Psoas muscle (tissue), 8 donors: ENCODE data around the gene FBXL7. TPM values are rescaled to one million over a fixed set of nuclear protein-coding genes. Genes with fewer than 3 reads are reported as not detected.

ENCODE experiments used
- ATAC-seq, 4 donors: fragments of 200-7000 bp; cut with Tn5 transposase; one replicate each; pipeline ENCODE4 v1.9.1; 2020; ENCODE audit warnings: moderate library complexity in 3 of 4, mild to moderate bottlenecking in 2 of 4
- DNase-seq, 2 donors: peaks; one replicate each; pipeline ENCODE4 v3.0.0-alpha.2; 2020
- H3K27ac ChIP-seq: fragments of 200-600 bp; one replicate; pipeline ENCODE4 v1.8.0; 2022
- H3K27me3 ChIP-seq, 3 donors: fragments of 200-600 bp in 1 of 3; one replicate each; pipeline versions ENCODE4 v1.6.1 to v1.8.0; 2013 to 2022; ENCODE audit warnings: low read length in 2 of 3, mild to moderate bottlenecking in 2 of 3, moderate library complexity in 1 of 3; ENCODE audit not compliant: insufficient read depth in 3 of 3
- H3K36me3 ChIP-seq, 2 donors: fragments of 200-600 bp in 1 of 2; one replicate each; pipeline versions ENCODE4 v1.6.1 to v1.8.0; 2013 to 2022; ENCODE audit warnings: low read depth in 1 of 2, mild to moderate bottlenecking in 1 of 2, moderate library complexity in 1 of 2; ENCODE audit not compliant: insufficient read depth in 1 of 2
- H3K4me1 ChIP-seq: fragments of 200-600 bp; one replicate; pipeline ENCODE4 v1.8.0; 2022
- H3K4me3 ChIP-seq: fragments of 200-600 bp; one replicate; pipeline ENCODE4 v1.8.0; 2022; ENCODE audit warnings: mild to moderate bottlenecking
- H3K9me3 ChIP-seq: fragments of 200-600 bp; one replicate; pipeline ENCODE4 v1.8.0; 2022
- CTCF ChIP-seq: fragments of 200-600 bp; IDR thresholded peaks from one replicate; pipeline ENCODE4 v1.8.0; 2022; ENCODE audit warnings: antibody characterized with exemption
- WGBS, 3 donors: extraction: QIAGEN DNeasy Blood & Tissue Kit; methylation state at CpG; one replicate each; pipeline versions ENCODE4 v1.1.6 to v1.1.7; 2013; 5-methylcytosine and 5-hydroxymethylcytosine counted together
- intact Hi-C, 2 donors: fragments of 100-400 bp; cut with DNase I; formaldehyde crosslinking; loops; one replicate each; pipeline versions ENCODE4 v1.11.0 to v1.14.2; 2022
- polyA plus RNA-seq, 3 donors: library from polyadenylated mRNA; stranded (reverse); fragments of 200-250 nt; gene quantifications; one replicate each; pipeline ENCODE4 v1.2.3, GENCODE V29; 2013
- total RNA-seq, 4 donors: library from RNA; stranded (reverse); fragmentation: NEBNext Ultra II Directional in 2 of 4; extraction: Animal tissue kit (Norgen Biotek cat#: 25700) in 2 of 4; gene quantifications; one replicate each; pipeline versions ENCODE4 v1.2.1 to v1.2.4, GENCODE V29; 2021 to 2023
- donor health status: healthy with polysubstance abuse.
- donor health status: DM: no; HTN: no; CAD: no; lungs with moderate emphysema.
- donor health status: Bipolar disorder and iron deficiency.
- donor health status: healthy.
- donor health status: DM: yes; HTN: yes; CAD: no.
- donor health status: DM: no; HTN: no; CAD: no.
- donor health status: DM: no; HTN: no; CAD: no.
- donor health status: DM: yes; HTN: yes; CAD: no.

FBXL7 gene
- total and polyA plus RNA-seq, 7 donors, result 1.6 to 7.5 (median 2.6) TPM

- Histone ChIP-seq H3K36me3 (no peaks in the 10 kb centered on the region), H3K4me1 (no peaks in the 10 kb centered on the region), H3K4me3 (no peak overlapping the region), H3K9me3 (no peaks in the 10 kb centered on the region), H3K27ac (no peak overlapping the region), H3K27me3 (no peaks in the 10 kb centered on the region)
- ATAC-seq, result no peak
- no peak for DNase-seq
- WGBS, 3 donors, result 93 to 98% (median 96%) methylated on average over 2 of the region's 2 CpGs
- TF ChIP-seq CTCF, result no peak
- intact Hi-C loops, result no loop called here
Measured at GRCh38 chr5:15585128-15585527, 85.1 kb downstream of the FBXL7 start.

- WGBS, 3 donors, result 41 to 59% (median 58%) methylated on average over 1 of the region's 1 CpG
- no peak for DNase-seq
- Histone ChIP-seq H3K4me1 (no peaks in the 10 kb centered on the region), H3K9me3 (no peaks in the 10 kb centered on the region), H3K27me3 (no peaks in the 10 kb centered on the region), H3K36me3 (no peaks in the 10 kb centered on the region), H3K27ac (no peak overlapping the region), H3K4me3 (no peak overlapping the region)
- no peak for ATAC-seq
- intact Hi-C loops, result no loop called here
- no peak for TF ChIP-seq CTCF
Measured at GRCh38 chr5:15585841-15586591, 86.0 kb downstream of the FBXL7 start.

GRCh38 chr5:15587916-15588315 lies 87.9 kb downstream of the FBXL7 start:
- no peaks in the 10 kb centered on the region for H3K4me1 ChIP-seq
- H3K9me3 ChIP-seq, result no peaks in the 10 kb centered on the region
- no peaks in the 10 kb centered on the region for H3K36me3 ChIP-seq
- TF ChIP-seq CTCF, result no peak
- no peak overlapping the region for H3K4me3 ChIP-seq
- ATAC-seq (no peak), DNase-seq (no peak)
- intact Hi-C loops, result no loop called here
- H3K27ac ChIP-seq, result no peak overlapping the region
- no peaks in the 10 kb centered on the region for H3K27me3 ChIP-seq

- no peaks in the 10 kb centered on the region for H3K4me1 ChIP-seq
- H3K27ac ChIP-seq, result no peak overlapping the region
- intact Hi-C loops, result no loop called here
- TF ChIP-seq CTCF, result no peak
- no peaks in the 10 kb centered on the region for H3K27me3 ChIP-seq
- no peak for DNase-seq
- no peaks in the 10 kb centered on the region for H3K9me3 ChIP-seq
- WGBS, 3 donors, result 69 to 74% (median 72%) methylated on average over 4 of the region's 4 CpGs
- no peak for ATAC-seq
- no peak overlapping the region for H3K4me3 ChIP-seq
- no peaks in the 10 kb centered on the region for H3K36me3 ChIP-seq
Measured at GRCh38 chr5:15592728-15593127, 92.7 kb downstream of the FBXL7 start.
